UCSD-AML1 (cell line): ENCODE measurements around the gene RING1.
A peak's percentile ranks its signal among the peaks of the same experiment; 100 is the strongest.
"Not testable (repeated sequence)": the region's sequence is repeated elsewhere in the genome, so short reads cannot be mapped to it uniquely, and the experiment has no call there.

ENCODE experiments used
- DNase-seq: peaks from one replicate; lab custom pipeline; 2025; ENCODE audit not compliant: unreplicated experiment; lab: John Stamatoyannopoulos, UW

The RING1 gene

GRCh38 chr6:33205191-33206026 lies 2.9 kb upstream of the RING1 start:
- no peak for DNase-seq

DNA sequence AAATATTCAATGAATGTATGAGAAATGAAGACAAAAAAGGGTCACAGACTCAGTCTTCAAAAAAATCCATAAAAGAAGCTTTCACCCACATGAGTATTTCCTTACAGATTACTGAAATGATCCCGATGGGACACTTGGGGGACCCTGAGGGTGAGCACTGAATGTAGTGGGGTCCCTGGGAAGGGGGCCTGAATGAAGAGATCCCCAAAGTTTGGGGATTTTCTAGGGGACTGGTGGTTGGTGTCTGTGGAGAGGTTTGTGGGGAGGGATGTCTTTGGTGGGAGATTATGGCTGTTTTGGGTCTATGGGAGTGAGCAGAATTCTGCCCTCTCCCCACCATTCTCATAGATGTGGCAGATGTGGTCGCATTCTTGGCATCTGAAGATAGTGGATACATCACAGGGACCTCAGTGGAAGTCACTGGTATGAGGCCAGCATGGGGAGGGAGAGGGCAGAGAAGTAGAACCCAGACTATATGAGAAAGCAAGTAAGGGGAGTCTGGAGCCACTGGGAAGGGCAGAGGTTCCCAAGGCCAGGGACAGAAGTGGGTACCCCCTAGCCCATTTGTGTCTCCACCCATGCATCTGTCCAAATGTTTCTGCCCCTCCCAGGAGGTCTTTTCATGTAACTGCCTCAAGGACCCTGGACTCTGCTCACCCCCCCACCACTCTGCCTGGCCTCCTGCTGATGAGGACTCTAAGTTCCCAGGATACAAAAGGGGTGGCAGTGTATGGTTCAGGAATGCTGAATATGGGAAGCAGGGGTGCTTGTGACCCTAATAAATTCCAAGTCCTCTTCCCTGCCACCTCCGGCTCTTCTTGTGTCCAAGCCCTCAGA lies 2.1 kb upstream of the RING1 start:
- no peak for DNase-seq

GRCh38 chr6:33206864-33207551 lies 1.3 kb upstream of the RING1 start:
- no peak for DNase-seq

GRCh38 chr6:33207552-33208090 lies 679 bp upstream of the RING1 start:
- peak; percentile 52 for DNase-seq

DNA sequence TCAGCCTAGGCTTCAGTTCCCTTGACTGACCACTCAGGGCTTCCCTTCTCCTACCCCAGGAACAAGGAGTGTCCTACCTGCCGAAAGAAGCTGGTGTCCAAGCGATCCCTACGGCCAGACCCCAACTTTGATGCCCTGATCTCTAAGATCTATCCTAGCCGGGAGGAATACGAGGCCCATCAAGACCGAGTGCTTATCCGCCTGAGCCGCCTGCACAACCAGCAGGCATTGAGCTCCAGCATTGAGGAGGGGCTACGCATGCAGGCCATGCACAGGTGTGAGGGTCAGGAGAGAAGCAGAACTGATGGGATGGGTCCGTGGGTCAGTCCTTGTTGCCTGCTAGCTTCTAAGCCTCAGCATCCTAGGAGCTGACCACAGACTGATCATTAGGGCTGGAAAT lies 1.6 kb downstream of the RING1 start:
- DNase-seq = no peak

DNA sequence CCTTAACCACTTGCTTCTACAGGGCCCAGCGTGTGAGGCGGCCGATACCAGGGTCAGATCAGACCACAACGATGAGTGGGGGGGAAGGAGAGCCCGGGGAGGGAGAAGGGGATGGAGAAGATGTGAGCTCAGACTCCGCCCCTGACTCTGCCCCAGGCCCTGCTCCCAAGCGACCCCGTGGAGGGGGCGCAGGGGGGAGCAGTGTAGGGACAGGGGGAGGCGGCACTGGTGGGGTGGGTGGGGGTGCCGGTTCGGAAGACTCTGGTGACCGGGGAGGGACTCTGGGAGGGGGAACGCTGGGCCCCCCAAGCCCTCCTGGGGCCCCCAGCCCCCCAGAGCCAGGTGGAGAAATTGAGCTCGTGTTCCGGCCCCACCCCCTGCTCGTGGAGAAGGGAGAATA lies 2.8 kb downstream of the RING1 start:
- no peak for DNase-seq

DNA sequence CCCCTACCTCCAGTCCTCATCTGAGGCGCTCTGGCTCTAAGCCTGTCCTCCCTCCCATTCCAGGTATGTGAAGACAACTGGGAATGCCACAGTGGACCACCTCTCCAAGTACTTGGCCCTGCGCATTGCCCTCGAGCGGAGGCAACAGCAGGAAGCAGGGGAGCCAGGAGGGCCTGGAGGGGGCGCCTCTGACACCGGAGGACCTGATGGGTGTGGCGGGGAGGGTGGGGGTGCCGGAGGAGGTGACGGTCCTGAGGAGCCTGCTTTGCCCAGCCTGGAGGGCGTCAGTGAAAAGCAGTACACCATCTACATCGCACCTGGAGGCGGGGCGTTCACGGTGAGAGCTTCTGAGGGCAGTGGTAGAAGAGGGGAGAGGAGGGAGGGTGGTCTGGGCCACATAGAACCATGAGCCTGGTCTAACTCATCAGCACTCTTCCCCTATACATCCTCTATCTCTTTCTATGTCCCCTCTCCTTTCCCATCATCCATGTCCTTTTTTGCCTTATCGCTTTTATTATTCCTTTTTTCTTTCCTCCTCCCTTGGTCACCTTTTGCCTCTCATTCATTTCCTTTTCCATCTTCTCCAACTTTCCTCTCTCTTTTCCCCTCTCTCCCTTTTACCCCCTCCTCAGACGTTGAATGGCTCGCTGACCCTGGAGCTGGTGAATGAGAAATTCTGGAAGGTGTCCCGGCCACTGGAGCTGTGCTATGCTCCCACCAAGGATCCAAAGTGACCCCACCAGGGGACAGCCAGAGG lies 3.5 kb downstream of the RING1 start:
- DNase-seq = no peak

- no peak for DNase-seq
Observed at GRCh38 chr6:33212857-33213165, 4.5 kb downstream of the RING1 start.

DNA sequence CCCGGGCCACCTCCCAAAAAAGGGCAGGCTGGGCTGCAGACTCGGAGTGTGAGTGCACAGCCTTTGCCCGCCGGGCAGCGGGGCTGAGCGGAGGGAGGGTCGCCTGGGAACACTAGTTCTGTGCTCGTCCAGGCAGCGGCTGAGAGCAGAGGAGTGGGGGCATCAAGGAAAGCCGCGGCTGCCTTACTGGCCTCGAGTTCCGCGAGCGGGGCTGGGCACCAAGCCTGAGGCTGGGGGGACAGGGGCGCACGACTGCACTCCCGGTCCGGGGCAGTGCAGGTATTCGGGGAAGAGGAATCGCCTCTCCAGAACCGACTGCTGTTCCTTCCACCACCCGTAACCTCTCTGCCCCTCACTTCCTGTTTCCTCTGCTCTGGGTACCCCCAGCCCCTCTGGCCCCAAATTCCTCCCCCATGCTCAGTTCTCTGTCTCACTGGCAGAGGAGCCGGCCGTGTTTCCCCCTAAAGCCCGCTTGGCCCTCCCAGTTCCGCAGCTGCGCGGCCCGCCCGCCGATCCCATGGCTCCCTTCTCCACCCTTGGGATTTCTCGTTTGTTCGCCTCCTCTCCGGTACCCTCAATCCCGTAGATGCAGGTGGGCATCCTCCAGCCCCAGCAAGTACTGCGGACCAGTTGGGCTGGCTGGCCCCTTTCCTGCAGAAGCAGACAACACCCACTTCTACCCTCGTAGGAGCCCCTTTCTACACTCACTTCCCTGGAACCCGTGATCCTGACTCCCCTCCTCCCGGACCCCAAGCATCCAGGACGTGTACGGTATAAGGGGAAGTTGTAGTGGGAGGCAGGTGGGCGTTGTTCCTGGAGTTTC lies 5.1 kb downstream of the RING1 start:
- peak; percentile 56 for DNase-seq

GRCh38 chr6:33213989-33214335 lies 5.7 kb downstream of the RING1 start:
- DNase-seq = no peak

GRCh38 chr6:33215271-33216116 lies 7.2 kb downstream of the RING1 start:
- no peak for DNase-seq

DNA sequence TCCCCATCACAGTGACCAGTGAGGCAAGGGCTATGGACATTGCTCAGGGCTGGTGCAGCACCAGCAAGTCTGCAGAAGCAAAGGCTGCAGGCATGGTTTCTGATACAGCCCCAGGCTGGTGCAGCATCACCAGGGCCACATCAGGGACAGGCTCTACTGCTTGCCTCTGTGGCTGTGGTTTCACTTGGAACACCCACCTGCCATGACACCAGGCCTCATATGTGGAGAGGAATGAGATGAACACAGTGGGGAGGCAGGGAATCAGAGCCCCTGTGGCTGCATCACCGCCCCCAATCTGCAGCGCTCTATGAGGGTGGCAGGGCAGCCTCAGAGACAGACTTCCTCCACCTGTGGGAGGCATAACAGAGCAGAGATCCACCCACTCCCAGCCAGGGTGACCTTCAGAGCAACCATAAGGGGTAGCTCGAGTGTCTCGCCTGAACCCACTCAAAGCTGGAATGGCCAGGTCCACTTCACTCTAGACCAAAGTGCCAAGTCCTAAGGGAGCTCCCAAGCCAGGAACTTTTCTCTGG lies 7.9 kb downstream of the RING1 start:
- no peak for DNase-seq

GRCh38 chr6:33217246-33217645 lies 8.9 kb downstream of the RING1 start:
- DNase-seq = no peak

DNA sequence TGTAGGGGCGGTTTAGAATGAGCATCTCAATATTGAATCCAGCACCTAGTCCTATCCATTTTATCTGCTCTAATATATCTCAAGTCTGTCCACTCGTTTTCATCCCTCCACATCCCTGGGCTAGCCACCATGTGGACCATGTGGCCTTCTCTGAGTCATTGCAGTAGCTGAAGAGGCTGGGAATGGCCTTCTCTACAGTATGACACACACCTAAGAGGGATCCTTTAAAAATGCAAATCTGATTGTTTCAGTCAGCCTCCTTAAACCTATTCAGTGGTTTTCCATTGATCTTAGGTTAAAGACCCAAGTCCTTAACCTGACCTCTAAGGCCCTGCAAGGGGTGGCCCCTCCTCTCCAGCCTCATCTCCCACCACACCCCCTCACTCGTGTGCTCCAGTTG lies 9.4 kb downstream of the RING1 start:
- no peak for DNase-seq

DNA sequence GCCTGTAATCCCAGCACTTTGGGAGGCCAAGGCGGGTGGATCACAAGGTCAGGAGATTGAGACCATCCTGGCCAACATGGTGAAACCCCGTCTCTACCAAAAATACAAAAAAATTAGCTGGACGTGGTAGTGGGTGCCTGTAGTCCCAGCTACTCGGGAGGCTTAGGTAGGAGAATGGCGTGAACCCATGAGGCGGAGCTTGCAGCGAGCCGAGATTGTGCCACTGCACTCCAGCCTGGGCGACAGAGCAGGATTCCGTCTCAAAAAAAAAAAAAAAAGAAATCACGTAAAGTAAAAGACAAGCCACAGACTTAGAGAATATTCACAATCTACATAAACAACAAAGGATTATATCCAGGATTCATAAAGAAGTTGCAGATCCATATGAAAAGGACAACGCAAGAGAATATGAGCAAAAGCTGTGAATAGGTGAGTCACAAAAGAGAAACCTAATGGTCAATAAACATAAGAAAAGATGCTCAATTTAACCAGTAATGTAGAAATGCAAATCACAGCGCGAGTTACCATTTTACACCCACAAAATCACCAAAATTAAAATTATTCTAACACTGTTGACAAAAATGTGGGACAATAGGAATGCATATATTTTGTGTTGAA lies 18.3 kb downstream of the RING1 start:
- DNase-seq = not testable (repeated sequence)

- DNase-seq = no peak
Observed at GRCh38 chr6:33235221-33235634, 26.9 kb downstream of the RING1 start.

DNA sequence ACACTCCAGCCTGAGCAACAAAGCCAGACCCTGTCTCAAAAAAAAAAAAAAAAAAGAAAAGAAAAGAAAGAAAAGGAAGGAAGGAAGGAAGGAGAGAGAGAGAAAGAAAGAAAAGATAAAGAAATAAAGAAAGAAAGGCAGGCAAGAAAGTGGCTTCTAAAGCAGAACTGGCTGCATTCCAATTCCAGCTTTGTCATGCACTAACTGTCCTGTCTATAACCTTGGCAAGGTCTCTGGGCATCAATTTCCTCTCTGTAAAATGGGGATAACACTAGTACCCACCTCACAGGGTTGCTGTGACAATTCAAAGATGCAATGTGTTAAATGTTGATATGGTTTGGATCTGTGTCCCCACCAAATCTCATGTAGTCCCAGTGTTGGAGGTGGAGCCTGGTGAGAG lies 28.0 kb downstream of the RING1 start:
- no peak for DNase-seq

GRCh38 chr6:33236852-33237251 lies 28.6 kb downstream of the RING1 start:
- DNase-seq = no peak
